ENCODE results near the gene PTPRE.

Gene PTPRE

DNA sequence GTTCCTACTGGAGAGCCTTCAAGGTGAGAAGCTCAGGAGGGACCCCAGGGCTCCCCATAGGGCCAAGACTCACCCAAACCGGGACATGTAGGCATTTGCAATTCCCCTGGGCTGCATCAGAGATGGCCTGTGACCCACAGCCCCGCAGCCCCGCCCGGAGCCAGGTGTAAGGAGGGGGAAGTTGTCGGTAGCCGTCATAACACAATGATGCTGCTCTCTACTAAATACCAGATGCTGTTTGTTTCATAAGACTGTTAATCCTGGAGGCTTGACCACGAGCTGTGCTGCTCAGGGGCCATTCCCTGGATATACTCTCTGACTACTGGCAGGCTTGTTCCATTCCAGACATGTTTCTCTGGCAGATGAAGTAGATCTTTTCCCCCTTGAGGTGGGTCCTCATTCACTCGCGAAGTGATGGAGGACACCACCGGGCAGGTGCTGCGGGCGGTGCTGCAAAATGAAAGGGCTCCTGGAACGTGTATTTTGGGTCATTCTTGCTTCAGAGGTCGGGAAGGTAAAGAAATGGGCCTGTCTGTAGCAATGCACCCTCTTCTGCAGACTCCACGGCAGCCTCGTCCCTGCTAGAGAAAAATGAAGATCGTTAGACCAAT, 158.2 kb downstream of the PTPRE start:
- peaks cover 29% of the 10 kb centered on the region for H3K36me3 ChIP-seq (replicated peaks)
- DNase-seq: no peak
- in situ Hi-C loops (cut with HindIII; ENCODE audit: low pct_ligation_motif_present, low sequenced_read_pairs): no loop called here
- H3K27ac ChIP-seq: peak overlapping the region; percentile 0
- no peak overlapping the region for H3K4me3 ChIP-seq (ENCODE audit: low read depth, low read length)
- H3K27me3 ChIP-seq (replicated peaks): no peaks in the 10 kb centered on the region
- TF ChIP-seq CTCF (IDR thresholded peaks at IDR 0.05; ENCODE audit: low read depth, low read length, missing control alignments): no peak

DNA sequence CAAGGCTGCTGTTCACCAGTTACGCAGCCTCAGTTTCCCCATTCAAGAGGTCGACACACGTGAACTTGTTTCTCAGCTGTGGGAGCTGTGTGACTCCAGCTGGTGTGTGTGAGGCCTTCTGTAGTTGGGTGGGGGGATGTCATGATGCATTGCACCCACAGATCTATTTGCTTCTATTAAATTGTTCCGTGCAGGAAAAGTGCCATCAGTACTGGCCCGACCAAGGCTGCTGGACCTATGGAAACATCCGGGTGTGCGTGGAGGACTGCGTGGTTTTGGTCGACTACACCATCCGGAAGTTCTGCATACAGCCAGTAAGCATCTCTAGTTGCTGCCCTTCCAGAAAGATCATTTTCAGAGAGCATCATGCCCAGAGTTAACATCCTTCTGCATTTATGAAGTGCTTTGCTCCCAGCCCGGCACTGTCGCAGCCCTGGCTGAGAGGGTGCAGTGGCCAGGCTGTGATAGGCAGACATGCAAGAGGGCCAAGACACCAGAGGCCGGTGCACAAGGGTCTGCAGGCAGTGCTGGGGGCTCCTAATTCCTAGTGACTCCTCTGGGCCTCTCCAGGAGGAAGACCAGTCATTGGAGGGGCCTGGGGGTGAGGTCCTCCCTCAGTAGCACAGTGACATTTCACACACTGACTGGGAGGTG, 159.1 kb downstream of the PTPRE start:
- no peaks in the 10 kb centered on the region for H3K27me3 ChIP-seq (replicated peaks)
- no peak for TF ChIP-seq CTCF (IDR thresholded peaks at IDR 0.05; ENCODE audit: low read depth, low read length, missing control alignments)
- no peak overlapping the region for H3K4me3 ChIP-seq (ENCODE audit: low read depth, low read length)
- DNase-seq: no peak
- peaks cover 31% of the 10 kb centered on the region for H3K36me3 ChIP-seq (replicated peaks)
- H3K27ac ChIP-seq: no peak overlapping the region
- in situ Hi-C loops (cut with HindIII; ENCODE audit: low pct_ligation_motif_present, low sequenced_read_pairs): no loop called here

DNA sequence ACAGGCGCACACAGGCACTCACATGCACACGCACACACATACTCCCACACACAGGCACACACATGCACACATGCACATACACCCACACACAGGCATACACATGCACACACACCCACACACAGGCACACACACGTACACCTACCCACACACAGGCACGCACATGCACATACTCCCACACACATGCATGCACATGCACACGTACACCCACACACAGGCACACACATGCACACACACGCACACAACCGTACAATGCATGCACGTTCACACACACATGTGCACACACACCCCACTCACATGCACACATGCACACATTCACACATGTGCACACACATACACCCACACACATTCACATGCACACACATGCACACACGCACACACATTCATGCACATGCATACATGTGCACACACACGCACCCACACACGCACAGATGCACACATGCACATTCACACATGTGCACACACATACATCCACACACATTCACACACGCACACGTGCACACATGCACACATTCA, 160.0 kb downstream of the PTPRE start:
- Histone ChIP-seq H3K36me3 (replicated peaks) (peaks cover 31% of the 10 kb centered on the region), H3K27me3 (replicated peaks) (no peaks in the 10 kb centered on the region)
- in situ Hi-C loops (cut with HindIII; ENCODE audit: low pct_ligation_motif_present, low sequenced_read_pairs): no loop called here

DNA sequence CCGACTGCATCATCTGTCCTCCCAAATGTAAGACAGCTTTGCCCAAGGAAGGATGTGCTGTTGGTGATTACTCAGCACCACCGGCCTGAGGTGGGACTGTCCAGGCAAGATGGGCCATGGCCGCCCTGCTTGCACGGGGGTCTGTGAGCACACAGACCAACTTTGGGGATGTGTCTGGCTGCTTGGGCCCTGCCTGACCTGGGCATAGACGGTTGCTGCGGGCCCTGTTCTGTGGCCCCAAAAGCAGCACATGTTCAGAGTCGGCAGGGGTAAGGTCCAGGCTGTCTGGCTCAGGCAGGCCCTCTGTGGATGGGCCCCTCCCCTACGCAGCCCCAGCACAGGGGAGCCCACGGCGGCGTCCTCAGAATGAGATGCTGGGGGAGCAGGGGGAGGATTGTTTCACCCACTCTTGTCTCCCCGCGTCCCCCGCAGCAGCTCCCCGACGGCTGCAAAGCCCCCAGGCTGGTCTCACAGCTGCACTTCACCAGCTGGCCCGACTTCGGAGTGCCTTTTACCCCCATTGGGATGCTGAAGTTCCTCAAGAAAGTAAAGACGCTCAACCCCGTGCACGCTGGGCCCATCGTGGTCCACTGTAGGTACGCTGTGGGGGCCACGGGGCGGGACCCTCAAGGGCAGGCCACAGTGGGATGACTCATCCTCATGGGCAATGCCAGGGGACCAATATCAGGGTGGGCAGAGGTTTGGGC, 160.9 kb downstream of the PTPRE start:
- Histone ChIP-seq H3K27me3 (replicated peaks) (no peaks in the 10 kb centered on the region), H3K27ac (no peak overlapping the region), H3K36me3 (replicated peaks) (peaks cover 31% of the 10 kb centered on the region), H3K4me3 (ENCODE audit: low read depth, low read length) (no peak overlapping the region)
- DNase-seq: no peak
- TF ChIP-seq CTCF (IDR thresholded peaks at IDR 0.05; ENCODE audit: low read depth, low read length, missing control alignments): no peak
- in situ Hi-C loops (cut with HindIII; ENCODE audit: low pct_ligation_motif_present, low sequenced_read_pairs): no loop called here

More for the DNA sequence above, 160.0 kb downstream of the PTPRE start:
- Histone ChIP-seq H3K27ac (no peak overlapping the region), H3K4me3 (ENCODE audit: low read depth, low read length) (no peak overlapping the region)
- no peak for DNase-seq
- TF ChIP-seq CTCF (IDR thresholded peaks at IDR 0.05; ENCODE audit: low read depth, low read length, missing control alignments): no peak

- DNase-seq: no peak
- TF ChIP-seq CTCF (IDR thresholded peaks at IDR 0.05; ENCODE audit: low read depth, low read length, missing control alignments): no peak
- Histone ChIP-seq H3K27me3 (replicated peaks) (no peaks in the 10 kb centered on the region), H3K36me3 (replicated peaks) (peaks cover 35% of the 10 kb centered on the region), H3K27ac (no peak overlapping the region), H3K4me3 (ENCODE audit: low read depth, low read length) (no peak overlapping the region)
- in situ Hi-C loops (cut with HindIII; ENCODE audit: low pct_ligation_motif_present, low sequenced_read_pairs): no loop called here
Observed at GRCh38 chr10:128068398-128069285, 161.7 kb downstream of the PTPRE start.

Measured in brain microvascular endothelial cell (primary cell).